Right lung (tissue), 5 donors: ENCODE measurements around the gene TMOD3. TPM values are rescaled to one million over a fixed set of nuclear protein-coding genes. Genes with fewer than 3 reads are reported as not detected.

Source experiments
- DNase-seq, 2 donors: peaks; one replicate each; pipeline ENCODE4 v3.0.0-alpha.2; 2013
- polyA plus RNA-seq, 5 donors: library from polyadenylated mRNA; unstranded; fragments of 120-200 nt; gene quantifications; one replicate each; pipeline versions ENCODE4 v1.2.1 to v1.2.3, GENCODE V29; 2013; ENCODE audit warnings: inconsistent platforms in 1 of 5, low replicate concordance in 1 of 5; ENCODE audit not compliant: insufficient read length in 5 of 5, insufficient read depth in 1 of 5

The TMOD3 gene
- polyA plus RNA-seq, 5 donors = 49.0 to 79.5 (median 73.7) TPM

GRCh38 chr15:51818150-51818549, 11.3 kb upstream of the TMOD3 start:
- DNase-seq = no peak

GRCh38 chr15:51825698-51826097, 3.8 kb upstream of the TMOD3 start:
- DNase-seq = no peak

- no peak for DNase-seq
Observed at GRCh38 chr15:51828621-51829375, 655 bp upstream of the TMOD3 start.

- peak; percentile 90 to 92 for DNase-seq
Observed at GRCh38 chr15:51830276-51830806, 888 bp downstream of the TMOD3 start.

- no peak for DNase-seq
Observed at GRCh38 chr15:51833772-51834171, 4.3 kb downstream of the TMOD3 start.

- no peak for DNase-seq
Observed at GRCh38 chr15:51837792-51838251, 8.4 kb downstream of the TMOD3 start.

- DNase-seq = no peak
Observed at GRCh38 chr15:51838270-51838669, 8.8 kb downstream of the TMOD3 start.

- peak; percentile 85 to 90 for DNase-seq
Observed at GRCh38 chr15:51840692-51841091, 11.2 kb downstream of the TMOD3 start.

GRCh38 chr15:51841406-51842040, 12.1 kb downstream of the TMOD3 start:
- DNase-seq = no peak

GRCh38 chr15:51842265-51842664, 12.8 kb downstream of the TMOD3 start:
- no peak for DNase-seq

- no peak for DNase-seq
Observed at GRCh38 chr15:51842852-51843737, 13.6 kb downstream of the TMOD3 start.

- DNase-seq = no peak
Observed at GRCh38 chr15:51844747-51845426, 15.4 kb downstream of the TMOD3 start.

GRCh38 chr15:51846066-51846462, 16.6 kb downstream of the TMOD3 start:
- no peak for DNase-seq

- DNase-seq = no peak
Observed at GRCh38 chr15:51846463-51847230, 17.2 kb downstream of the TMOD3 start.

GRCh38 chr15:51848811-51849210, 19.4 kb downstream of the TMOD3 start:
- DNase-seq = no peak

- DNase-seq = no peak
Observed at GRCh38 chr15:51849860-51850259, 20.4 kb downstream of the TMOD3 start.

- DNase-seq = no peak
Observed at GRCh38 chr15:51853998-51854397, 24.5 kb downstream of the TMOD3 start.

GRCh38 chr15:51855612-51856011, 26.2 kb downstream of the TMOD3 start:
- no peak for DNase-seq

- no peak for DNase-seq
Observed at GRCh38 chr15:51856714-51857380, 27.4 kb downstream of the TMOD3 start.
